SK-MEL-5 (cell line): ENCODE measurements around the gene MELTF. TPM values are rescaled to one million over a fixed set of nuclear protein-coding genes. Genes with fewer than 3 reads are reported as not detected.

ENCODE experiments used
- DNase-seq: peaks from one replicate; pipeline ENCODE4 v3.0.0-alpha.2; 2016; ENCODE audit warnings: low read depth, low spot score
- in situ Hi-C: cut with HindIII; loops from 2 replicates; pipeline ENCODE4 v1.10.0; 2016; ENCODE audit warnings: low sequenced_read_pairs, high pct_unique_total_duplicates, low pct_unique_long_range_greater_than_20kb
- total RNA-seq: library from RNA; depleted of rRNA; stranded (reverse); fragments of >200 nt; shearing (Covaris generic); gene quantifications from 2 replicates; pipeline ENCODE4 v1.2.3, GENCODE V29; 2014

MELTF gene
- total RNA-seq, 1 experiment from 2014 or later = 210 TPM

DNA sequence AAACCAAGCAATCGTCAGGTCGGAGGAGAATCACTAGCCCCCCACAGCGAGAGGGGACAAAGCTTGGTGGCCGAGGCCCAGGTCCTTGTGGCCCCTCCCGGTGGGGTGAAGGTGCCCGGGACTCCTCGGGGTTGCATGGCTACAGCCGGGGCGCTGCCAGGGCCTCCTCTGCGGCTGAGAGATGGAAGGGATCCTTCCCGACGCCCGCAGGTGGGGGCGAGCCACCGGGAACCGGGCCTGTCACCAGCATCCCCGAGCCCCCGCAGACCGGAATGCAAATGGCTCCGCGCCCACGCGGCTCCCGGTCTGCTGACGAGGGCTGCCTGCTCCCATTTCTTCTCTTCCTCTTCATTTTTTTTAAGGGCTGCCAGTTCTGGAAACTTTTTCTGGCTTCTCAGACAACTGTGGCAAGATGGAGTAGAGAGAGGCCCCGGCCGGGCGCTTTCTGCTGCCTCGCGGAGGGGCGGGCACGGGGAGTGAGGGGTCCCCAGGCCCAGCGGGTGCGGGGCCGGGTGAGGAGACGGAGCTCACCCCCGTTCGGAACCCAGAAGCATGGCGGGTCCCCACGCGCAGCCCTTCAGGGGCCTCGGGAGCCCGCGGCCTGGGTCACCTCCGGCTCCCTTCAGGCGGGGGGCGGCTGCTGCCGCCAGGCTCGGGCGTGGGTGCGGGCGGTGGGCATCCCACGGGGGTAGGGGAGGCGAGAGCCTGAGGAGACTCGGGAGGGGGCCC lies 27.5 kb downstream of the MELTF start:
- in situ Hi-C loops = no loop called here
- no peak for DNase-seq

- in situ Hi-C loops = no loop called here
Observed at GRCh38 chr3:197001106-197001971, 28.3 kb downstream of the MELTF start.

GRCh38 chr3:197000211-197000610 lies 29.4 kb downstream of the MELTF start:
- in situ Hi-C loops = no loop called here
- no peak for DNase-seq

More at GRCh38 chr3:197001106-197001971, 28.3 kb downstream of the MELTF start:
- DNase-seq = no peak

DNA sequence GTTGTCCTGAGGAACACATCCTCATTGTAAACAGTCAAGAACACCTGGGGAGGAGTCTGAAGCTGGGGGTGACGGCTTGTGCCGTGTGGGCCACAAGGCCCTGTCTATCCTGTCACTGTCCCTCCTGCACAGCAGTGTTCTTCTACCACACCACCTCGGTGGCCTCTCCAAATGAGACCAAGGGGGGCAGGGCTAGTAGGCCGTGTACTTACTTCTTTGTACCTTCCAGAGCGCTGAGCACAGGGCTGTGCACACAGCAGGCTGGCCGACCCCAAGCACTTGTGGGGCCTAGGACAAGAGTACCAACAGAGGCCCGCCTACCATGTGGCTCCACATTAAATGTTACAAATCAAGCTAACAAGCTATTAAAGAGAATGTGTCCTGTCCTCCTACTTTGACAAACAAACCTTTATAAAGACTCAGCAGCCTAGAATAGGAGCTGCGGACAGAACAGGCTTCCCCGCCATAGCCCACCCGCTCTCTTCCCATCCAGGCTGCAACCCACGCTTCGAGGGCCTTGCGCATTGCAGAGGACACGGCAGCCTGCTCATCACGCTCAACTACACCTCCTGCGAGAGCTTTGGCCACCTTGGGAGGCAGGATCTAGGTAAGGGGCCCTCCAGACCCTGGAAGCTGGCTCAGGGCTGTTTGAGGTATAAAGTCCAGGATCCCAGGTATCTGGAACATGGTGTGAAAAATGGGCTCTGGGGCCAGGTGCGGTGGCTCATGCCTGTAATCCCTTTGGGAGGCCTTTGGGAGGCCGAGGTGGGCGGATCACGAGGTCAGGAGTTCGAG lies 30.5 kb downstream of the MELTF start:
- DNase-seq = no peak
- in situ Hi-C loops = no loop called here

DNA sequence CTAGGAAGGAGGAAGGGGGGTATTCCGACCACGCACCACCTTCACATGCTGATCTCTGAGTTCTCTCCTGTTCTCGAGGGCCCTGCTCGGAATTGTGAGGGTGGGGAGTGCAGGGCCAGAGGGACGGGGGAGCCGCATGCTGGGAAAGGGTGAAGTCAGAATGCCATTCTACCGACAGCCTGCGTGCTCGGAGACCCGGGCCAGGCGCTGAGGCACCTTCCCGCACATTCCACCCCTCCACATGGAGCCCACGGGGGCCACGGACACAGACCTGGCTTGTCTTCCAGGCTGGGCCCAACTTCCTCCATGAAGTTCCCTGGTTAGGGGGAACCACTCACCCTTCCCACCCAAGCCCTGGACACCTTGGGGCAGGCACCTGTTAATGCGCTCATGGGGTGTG lies 32.3 kb downstream of the MELTF start:
- in situ Hi-C loops = no loop called here
- no peak for DNase-seq

- no peak for DNase-seq
- in situ Hi-C loops = no loop called here
Observed at GRCh38 chr3:196996454-196997265, 33.0 kb downstream of the MELTF start.

- in situ Hi-C loops = no loop called here
- DNase-seq = no peak
Observed at GRCh38 chr3:196995646-196996355, 33.8 kb downstream of the MELTF start.

DNA sequence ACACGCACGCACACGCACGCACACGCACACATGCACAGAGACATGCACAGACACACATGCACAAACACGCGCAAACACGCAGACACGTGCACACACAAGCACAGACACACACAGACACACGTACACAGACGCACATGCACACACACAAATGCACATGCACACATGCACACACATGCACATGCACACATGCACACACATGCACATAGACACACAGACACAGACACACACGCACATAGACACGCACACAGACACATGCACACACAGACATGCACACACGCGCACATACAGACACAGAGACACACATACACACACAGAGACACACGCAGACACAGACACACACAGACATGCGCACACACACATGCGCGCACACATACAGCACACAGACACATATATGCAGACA lies 34.6 kb downstream of the MELTF start:
- in situ Hi-C loops = no loop called here
- no peak for DNase-seq

DNA sequence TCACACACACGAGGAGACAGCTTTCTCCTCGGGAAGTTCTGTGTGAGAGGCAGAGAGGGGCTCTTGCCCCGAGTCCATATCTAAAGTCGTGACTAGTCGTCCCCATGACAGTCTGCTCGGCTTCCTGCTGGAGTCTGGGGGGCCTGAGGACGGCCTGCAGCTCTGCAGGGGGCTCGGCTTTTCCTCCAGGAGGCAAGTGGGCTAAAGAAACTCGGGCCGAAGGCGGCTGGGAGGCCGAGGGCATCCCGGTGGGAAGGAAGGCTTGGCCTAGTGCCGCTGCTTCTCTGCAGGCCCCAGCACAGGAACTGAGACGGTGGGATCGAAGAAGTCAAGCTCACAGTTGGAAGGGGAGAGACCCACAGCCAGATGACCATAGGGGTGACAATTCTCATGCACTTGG lies 35.6 kb downstream of the MELTF start:
- in situ Hi-C loops = no loop called here
- DNase-seq = no peak

GRCh38 chr3:196992461-196993065 lies 37.1 kb downstream of the MELTF start:
- in situ Hi-C loops = no loop called here
- DNase-seq = no peak

GRCh38 chr3:196991581-196992460 lies 37.8 kb downstream of the MELTF start:
- in situ Hi-C loops = no loop called here
- DNase-seq = no peak

DNA sequence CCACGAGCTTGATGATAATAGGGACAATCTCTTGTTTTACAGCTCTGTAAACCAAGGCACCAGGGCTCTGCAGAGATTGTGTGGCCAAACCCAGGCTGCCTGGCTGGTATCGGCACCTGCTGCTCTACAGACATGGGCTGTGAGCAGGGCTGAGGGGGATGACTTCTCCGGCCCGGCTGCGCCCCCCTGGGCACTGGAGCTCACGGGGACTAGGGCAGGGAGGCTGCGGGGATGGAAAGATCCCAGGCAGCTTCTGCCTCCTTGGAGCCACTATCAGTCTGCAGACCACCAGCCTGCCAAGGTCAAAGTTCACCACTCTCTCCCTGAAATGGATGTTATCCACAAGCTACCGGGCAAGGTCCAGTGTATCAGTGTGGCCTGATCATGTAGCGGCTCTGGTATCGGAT lies 39.0 kb downstream of the MELTF start:
- in situ Hi-C loops = no loop called here
- DNase-seq = no peak

DNA sequence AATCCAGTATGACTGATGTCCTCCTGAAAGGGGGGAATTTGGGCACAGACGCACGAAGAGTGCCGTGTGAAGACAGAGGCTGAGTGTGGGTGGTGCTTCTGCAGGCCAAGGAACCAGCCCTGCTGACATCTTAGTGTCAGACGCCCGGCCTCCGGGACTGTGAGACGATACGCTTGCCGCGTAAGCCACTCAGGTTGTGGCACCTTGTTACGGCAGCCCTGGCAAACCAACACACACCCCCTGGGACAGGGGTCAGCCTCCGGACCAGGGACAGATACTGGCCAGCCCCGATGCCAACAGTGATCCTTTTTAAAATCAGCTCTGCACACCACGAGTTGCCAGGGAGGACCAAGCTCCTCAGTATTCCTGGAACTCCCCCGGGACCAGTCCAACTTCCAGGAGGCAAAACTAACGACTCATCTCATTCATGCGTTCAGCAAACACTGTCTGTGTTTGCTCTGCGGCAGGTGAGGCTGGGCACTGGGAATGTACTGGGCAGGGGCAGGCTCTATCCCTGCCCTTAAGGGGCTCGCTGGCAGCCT lies 39.8 kb downstream of the MELTF start:
- in situ Hi-C loops = no loop called here
- DNase-seq = no peak

- in situ Hi-C loops = no loop called here
- DNase-seq = peak; percentile 68
Observed at GRCh38 chr3:196988241-196989029, 41.2 kb downstream of the MELTF start.

DNA sequence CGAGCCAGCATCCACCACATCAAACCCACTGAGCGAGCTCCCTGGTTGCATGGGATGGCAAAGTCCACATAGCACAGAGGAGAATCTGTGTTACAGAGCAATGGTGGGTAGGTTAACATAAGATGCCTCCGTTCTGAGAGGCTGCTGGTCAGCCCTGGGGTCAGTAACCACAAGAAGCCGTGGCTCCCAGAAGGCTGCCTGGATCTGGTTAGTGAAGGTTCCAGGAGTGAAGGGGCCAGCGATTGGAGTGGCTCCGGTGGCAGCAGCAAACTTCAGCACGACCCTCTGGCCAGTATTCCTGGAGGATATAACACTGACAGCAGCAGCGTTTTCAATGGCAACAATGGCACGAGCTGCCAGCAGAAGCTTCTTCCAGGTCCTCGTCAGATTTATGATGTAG lies 42.6 kb downstream of the MELTF start:
- in situ Hi-C loops = no loop called here

More for the DNA sequence above, 42.6 kb downstream of the MELTF start:
- DNase-seq = no peak
